Pancreas (tissue), 10 donors: ENCODE measurements around the gene ALAS1. TPM values are rescaled to one million over a fixed set of nuclear protein-coding genes. Genes with fewer than 3 reads are reported as not detected.

Experiments
- ATAC-seq, 4 donors: fragments of 200-7000 bp; cut with Tn5 transposase; one replicate each; pipeline versions ENCODE4 v1.8.0 to v1.9.1; 2020; ENCODE audit warnings: mild to moderate bottlenecking in 4 of 4, moderate library complexity in 4 of 4
- DNase-seq, 6 donors: peaks; one replicate each; pipeline ENCODE4 v3.0.0-alpha.2; 2020
- FAIRE-seq: peaks from 2 replicates; lab custom pipeline; 2012; peaks lifted over from hg19 to GRCh38; lab: Jason Lieb, UNC
- H3K27ac ChIP-seq, 4 donors: fragments of 200-600 bp; sonication (generic); 1 replicate in 3 of 4; 2 replicates in 1 of 4; pipeline versions ENCODE4 v1.5.0 to v1.8.0; 2020
- H3K27me3 ChIP-seq, 4 donors: fragments of 200-600 bp; one replicate each; pipeline ENCODE4 v1.8.0; 2021
- H3K36me3 ChIP-seq, 3 donors: fragments of 200-600 bp; sonication (generic) in 1 of 3; one replicate each; pipeline versions ENCODE4 v1.5.0 to v1.8.0; 2020 to 2021
- H3K4me1 ChIP-seq, 3 donors: fragments of 200-600 bp; one replicate each; pipeline ENCODE4 v1.8.0; 2021
- H3K4me3 ChIP-seq, 4 donors: fragments of 200-600 bp; sonication (generic) in 2 of 4; one replicate each; pipeline versions ENCODE4 v1.5.0 to v1.8.0; 2020 to 2021
- H3K9me3 ChIP-seq, 4 donors: fragments of 200-600 bp; one replicate each; pipeline ENCODE4 v1.8.0; 2021
- CTCF ChIP-seq, 4 donors: fragments of 200-600 bp; sonication (generic) in 3 of 4; IDR thresholded peaks; one replicate each; pipeline versions ENCODE4 v1.5.0 to v1.8.0; 2021; ENCODE audit warnings: antibody characterized with exemption in 4 of 4
- WGBS, 2 donors: extraction: QIAGEN DNeasy Blood & Tissue Kit; methylation state at CpG; one replicate each; pipeline ENCODE4 v1.1.7; 2013; 5-methylcytosine and 5-hydroxymethylcytosine counted together
- intact Hi-C, 3 donors: fragments of 100-400 bp; cut with DNase I; formaldehyde crosslinking; loops; one replicate each; pipeline versions ENCODE4 v1.11.1 to v1.14.2; 2022
- polyA plus RNA-seq, 2 donors: library from polyadenylated mRNA; stranded (reverse); fragments of 200-250 nt; gene quantifications; one replicate each; pipeline ENCODE4 v1.2.3, GENCODE V29; 2013
- total RNA-seq, 6 donors: library from RNA; stranded (reverse); fragmentation: NEBNext Ultra II Directional in 4 of 6; extraction: Animal tissue kit (Norgen Biotek cat#: 25700) in 4 of 6; gene quantifications; one replicate each; pipeline versions ENCODE4 v1.2.1 to v1.2.4, GENCODE V29; 2021 to 2023
- donor health status: healthy with polysubstance abuse.
- donor health status: DM: no; HTN: no; CAD: no; lungs with moderate emphysema.
- donor health status: DM: no; HTN: no; CAD: no.
- donor health status: control.
- donor health status: control.
- donor health status: Bipolar disorder and iron deficiency.
- donor health status: DM: yes; HTN: yes; CAD: no.
- donor health status: DM: no; HTN: no; CAD: no.
- donor health status: DM: no; HTN: no; CAD: no.
- donor health status: DM: yes; HTN: yes; CAD: no.

ALAS1 gene
- total and polyA plus RNA-seq, 8 donors = 8.4 to 21.7 (median 12.9) TPM

GRCh38 chr3:52248816-52249547 is 51.0 kb downstream of the ALAS1 start:
- intact Hi-C loops = no loop called here
- ATAC-seq (no peak), DNase-seq (peak in 3 of 6 donors; percentile 33 to 86 (median 66)), FAIRE-seq (no peak)
- no peak overlapping the region for H3K4me3 ChIP-seq
- no peak overlapping the region for H3K27ac ChIP-seq
- 73 to 78% methylated on average over 10 of the region's 10 CpGs for WGBS, 2 donors
- no peaks in the 10 kb centered on the region for H3K27me3 ChIP-seq
- peaks cover 0 to 10% (median 3%) of the 10 kb centered on the region in 3 donors for H3K36me3 ChIP-seq
- TF ChIP-seq CTCF (IDR thresholded peaks at IDR 0.05) = no peak
- no peaks in the 10 kb centered on the region for H3K9me3 ChIP-seq
- peaks cover 0 to 3% (median 0%) of the 10 kb centered on the region in 3 donors for H3K4me1 ChIP-seq

GRCh38 chr3:52249683-52250082 is 51.7 kb downstream of the ALAS1 start:
- Histone ChIP-seq H3K4me3 (no peak overlapping the region), H3K9me3 (no peaks in the 10 kb centered on the region), H3K27me3 (no peaks in the 10 kb centered on the region), H3K36me3 (peaks cover 0 to 14% (median 3%) of the 10 kb centered on the region in 3 donors), H3K4me1 (peaks cover 0 to 3% (median 0%) of the 10 kb centered on the region in 3 donors), H3K27ac (no peak overlapping the region)
- 80 to 88% methylated on average over 6 of the region's 6 CpGs for WGBS, 2 donors
- FAIRE-seq (no peak), DNase-seq (no peak), ATAC-seq (no peak)
- intact Hi-C loops = no loop called here
- TF ChIP-seq CTCF (IDR thresholded peaks at IDR 0.05) = no peak

- no peak for DNase-seq
- no peaks in the 10 kb centered on the region for H3K9me3 ChIP-seq
- no peak overlapping the region for H3K4me3 ChIP-seq
- peaks cover 0 to 14% (median 3%) of the 10 kb centered on the region in 3 donors for H3K36me3 ChIP-seq
- WGBS, 2 donors = 58 to 88% methylated on average over 1 of the region's 1 CpG
- no peak for FAIRE-seq
- intact Hi-C loops = no loop called here
- peaks cover 0 to under 1% (median 0%) of the 10 kb centered on the region in 3 donors for H3K4me1 ChIP-seq
- TF ChIP-seq CTCF (IDR thresholded peaks at IDR 0.05) = no peak
- no peak for ATAC-seq
- H3K27me3 ChIP-seq = no peaks in the 10 kb centered on the region
- no peak overlapping the region for H3K27ac ChIP-seq
These were observed 52.2 kb downstream of the ALAS1 start for GRCh38 chr3:52250122-52250521.

- Histone ChIP-seq H3K4me1 (no peaks in the 10 kb centered on the region), H3K9me3 (no peaks in the 10 kb centered on the region), H3K27me3 (no peaks in the 10 kb centered on the region), H3K4me3 (no peak overlapping the region), H3K27ac (peak overlapping the region in 2 of 4 donors; percentile 27 to 44), H3K36me3 (peaks cover 11 to 39% (median 18%) of the 10 kb centered on the region in 3 donors)
- peak in 1 of 6 donors; percentile 49 for DNase-seq
- intact Hi-C loops = no loop called here
- no peak for TF ChIP-seq CTCF (IDR thresholded peaks at IDR 0.05)
- WGBS, 2 donors = 83 to 87% methylated on average over 11 to 12 of the region's 12 CpGs
- peak in 3 of 4 donors; percentile 43 to 76 (median 70) for ATAC-seq
- FAIRE-seq = no peak
These were observed 55.6 kb downstream of the ALAS1 start for GRCh38 chr3:52253314-52254304.
